ENCODE results near the gene IL17RB. TPM values are rescaled to one million over a fixed set of nuclear protein-coding genes. Genes with fewer than 3 reads are reported as not detected.

The IL17RB gene
- polyA plus RNA-seq, 3 donors, result 0.13 TPM; not detected in 2

GRCh38 chr3:53824795-53825194 is 21.6 kb upstream of the IL17RB start:
- Mint-ChIP-seq H3K4me3 (no peak overlapping the region), H3K27ac (no peak overlapping the region), H3K36me3 (no peaks in the 10 kb centered on the region), H3K4me1 (no peaks in the 10 kb centered on the region), H3K27me3 (ENCODE audit: low read depth in 3 of 3) (peaks cover 4 to 16% (median 8%) of the 10 kb centered on the region in 3 donors), H3K9me3 (peaks cover 0 to 3% (median 0%) of the 10 kb centered on the region in 7 donors)
- H4K20me1 ChIP-seq (ENCODE audit: insufficient read depth, low read length), result no peaks in the 10 kb centered on the region
- no peaks in the 10 kb centered on the region for H3K4me1 ChIP-seq (ENCODE audit: control insufficient read depth in 1 of 2, insufficient read depth in 2 of 2, low read length in 2 of 2)
- H3K9ac ChIP-seq (ENCODE audit: insufficient read depth, low read length, poor library complexity, severe bottlenecking), result no peak overlapping the region
- H3K79me2 ChIP-seq (ENCODE audit: insufficient read depth, low read length), result no peaks in the 10 kb centered on the region
- H3K27me3 ChIP-seq (ENCODE audit: control insufficient read depth in 2 of 2, insufficient read depth in 2 of 2, low read length in 2 of 2), result no peaks in the 10 kb centered on the region
- no peaks in the 10 kb centered on the region for H3K9me3 ChIP-seq (replicated peaks in 1 of 2; ENCODE audit: control insufficient read depth in 1 of 2, insufficient read depth in 1 of 2, low read length in 2 of 2)
- no peak for TF ChIP-seq CTCF (IDR thresholded peaks at IDR 0.05)
- no peak overlapping the region for H2AFZ ChIP-seq (ENCODE audit: insufficient read depth, low read depth, low read length, poor library complexity, severe bottlenecking)
- H3K4me2 ChIP-seq (replicated peaks; ENCODE audit: extremely low read depth, low read length, poor library complexity, severe bottlenecking), result no peak overlapping the region
- intact Hi-C loops (cut with micrococcal nuclease), result no loop called here
- 93% methylated on average over 2 of the region's 4 CpGs for WGBS (ENCODE audit: insufficient coverage)
- no peak for DNase-seq
- no peaks in the 10 kb centered on the region for H3K36me3 ChIP-seq (replicated peaks in 1 of 2; ENCODE audit: control insufficient read depth in 1 of 2, insufficient read depth in 2 of 2, low read length in 2 of 2)
- H3K27ac ChIP-seq (ENCODE audit: low read depth in 1 of 2, low read length in 2 of 2), result no peak overlapping the region
- H3K4me3 ChIP-seq (replicated peaks in 1 of 3; ENCODE audit: low read depth in 2 of 3, low read length in 3 of 3), result no peak overlapping the region

GRCh38 chr3:53826048-53826447 is 20.3 kb upstream of the IL17RB start:
- Histone ChIP-seq H3K9me3 (replicated peaks in 1 of 2; ENCODE audit: control insufficient read depth in 1 of 2, insufficient read depth in 1 of 2, low read length in 2 of 2) (no peaks in the 10 kb centered on the region), H3K79me2 (ENCODE audit: insufficient read depth, low read length) (no peaks in the 10 kb centered on the region), H3K4me3 (replicated peaks in 1 of 3; ENCODE audit: low read depth in 2 of 3, low read length in 3 of 3) (no peak overlapping the region), H4K20me1 (ENCODE audit: insufficient read depth, low read length) (no peaks in the 10 kb centered on the region), H2AFZ (ENCODE audit: insufficient read depth, low read depth, low read length, poor library complexity, severe bottlenecking) (no peak overlapping the region), H3K9ac (ENCODE audit: insufficient read depth, low read length, poor library complexity, severe bottlenecking) (no peak overlapping the region), H3K36me3 (replicated peaks in 1 of 2; ENCODE audit: control insufficient read depth in 1 of 2, insufficient read depth in 2 of 2, low read length in 2 of 2) (no peaks in the 10 kb centered on the region), H3K27ac (ENCODE audit: low read depth in 1 of 2, low read length in 2 of 2) (no peak overlapping the region), H3K4me1 (ENCODE audit: control insufficient read depth in 1 of 2, insufficient read depth in 2 of 2, low read length in 2 of 2) (no peaks in the 10 kb centered on the region), H3K4me2 (replicated peaks; ENCODE audit: extremely low read depth, low read length, poor library complexity, severe bottlenecking) (no peak overlapping the region), H3K27me3 (ENCODE audit: control insufficient read depth in 2 of 2, insufficient read depth in 2 of 2, low read length in 2 of 2) (no peaks in the 10 kb centered on the region)
- no peak for TF ChIP-seq CTCF (IDR thresholded peaks at IDR 0.05)
- Mint-ChIP-seq H3K4me1 (no peaks in the 10 kb centered on the region), H3K9me3 (peaks cover 0 to 3% (median 0%) of the 10 kb centered on the region in 7 donors), H3K4me3 (no peak overlapping the region), H3K27me3 (ENCODE audit: low read depth in 3 of 3) (peaks cover 4 to 16% (median 8%) of the 10 kb centered on the region in 3 donors), H3K36me3 (no peaks in the 10 kb centered on the region), H3K27ac (no peak overlapping the region)
- DNase-seq, result no peak
- WGBS (ENCODE audit: insufficient coverage), result no CpG with 5 or more reads among the region's 1 CpG
- intact Hi-C loops (cut with micrococcal nuclease), result no loop called here
